GM12878 (cell line): Measurements from ENCODE around the gene KLHL35.

ENCODE experiments used
- BCLAF1 ChIP-seq: fragments of 450-650 bp; IDR thresholded peaks from 2 replicates; pipeline ENCODE4 v1.6.1; 2017; ENCODE audit warnings: antibody characterized with exemption, mild to moderate bottlenecking, moderate library complexity
- CBX5 ChIP-seq: sonication (generic); IDR thresholded peaks from 2 replicates; pipeline ENCODE4 v1.6.1; 2016; ENCODE audit warnings: low read depth, moderate library complexity, mild to moderate bottlenecking, inconsistent platforms
- CTCF ChIP-seq, 3 experiments: IDR thresholded peaks in 2 of 3; conservative IDR thresholded peaks in 1 of 3; 2 replicates each; pipeline ENCODE4 v1.5.1; 2011; ENCODE audit warnings: low read depth in 3 of 3, low read length in 3 of 3, mild to moderate bottlenecking in 3 of 3, control low read depth in 2 of 3, moderate library complexity in 2 of 3, inconsistent platforms in 1 of 3, mixed read lengths in 1 of 3; ENCODE audit not compliant: control insufficient read depth in 2 of 3, insufficient read depth in 1 of 3; ENCODE audit errors: extremely low read depth in 1 of 3
- EGR1 ChIP-seq, 2 experiments: IDR thresholded peaks; 1 replicate in 1 of 2; 2 replicates in 1 of 2; pipeline ENCODE4 v1.6.1; 2011 to 2012; ENCODE audit warnings: low read depth in 2 of 2, low read length in 2 of 2, borderline replicate concordance in 1 of 2, mild to moderate bottlenecking in 1 of 2, moderate library complexity in 1 of 2
- EP300 ChIP-seq, 2 experiments: fragments of 150-350 bp in 1 of 2; IDR thresholded peaks; 2 replicates each; pipeline ENCODE4 v1.6.1; 2011 to 2012; ENCODE audit warnings: low read depth in 2 of 2, low read length in 2 of 2, borderline replicate concordance in 1 of 2, improper control_type of control experiment in 1 of 2, inconsistent platforms in 1 of 2; ENCODE audit not compliant: control insufficient read depth in 1 of 2
- JUND ChIP-seq: IDR thresholded peaks from 2 replicates; pipeline ENCODE4 v1.6.1; 2012; ENCODE audit warnings: low read depth, mild to moderate bottlenecking, low read length, improper control_type of control experiment, moderate library complexity
- POLR2A ChIP-seq: IDR thresholded peaks from 2 replicates; pipeline ENCODE4 v1.6.1; 2011; ENCODE audit warnings: low read depth, mild to moderate bottlenecking, low read length
- REST ChIP-seq: IDR thresholded peaks from 2 replicates; pipeline ENCODE4 v1.6.1; 2012; ENCODE audit warnings: mild to moderate bottlenecking, low read depth, low read length

- no peak for TF ChIP-seq CTCF (IDR thresholded peaks at IDR 0.05 in 2 of 3, conservative IDR thresholded peaks at IDR 0.05 in 1 of 3; ENCODE audit: control insufficient read depth in 2 of 3, extremely low read depth in 1 of 3, insufficient read depth in 1 of 3, low read depth in 3 of 3, low read length in 3 of 3)
- TF ChIP-seq JUND, result no peak
- no peak for TF ChIP-seq EP300 (IDR thresholded peaks at IDR 0.05; ENCODE audit: borderline replicate concordance in 1 of 2, control insufficient read depth in 1 of 2, low read depth in 2 of 2, low read length in 2 of 2)
- no peak for TF ChIP-seq POLR2A
- no peak for TF ChIP-seq REST
- TF ChIP-seq CBX5, result no peak
- TF ChIP-seq EGR1 (IDR thresholded peaks at IDR 0.05; ENCODE audit: borderline replicate concordance in 1 of 2, low read depth in 2 of 2, low read length in 2 of 2), result no peak
- no peak for TF ChIP-seq BCLAF1
Observed at GRCh38 chr11:75383246-75383645, 49.8 kb downstream of the KLHL35 start.
